DND-41 (cell line): Measurements from ENCODE around the gene STON1.

ENCODE experiments used
- ATAC-seq: fragments of 200-7000 bp; cut with Tn5 transposase; 3 replicates; pipeline ENCODE4 v1.9.1; 2021; ENCODE audit warnings: low read depth; ENCODE audit not compliant: insufficient read depth
- DNase-seq: peaks from one replicate; pipeline ENCODE4 v3.0.0-alpha.2; 2020
- H2AFZ ChIP-seq: 2 replicates; pipeline ENCODE4 v1.6.0; 2012; ENCODE audit warnings: low read depth, low read length
- H3K27ac ChIP-seq: 2 replicates; pipeline ENCODE4 v1.5.1; 2012; ENCODE audit warnings: low read length, inconsistent platforms
- H3K27me3 ChIP-seq: fragments of 200-600 bp; sonication (generic); 2 replicates; pipeline ENCODE4 v1.6.0; 2012; ENCODE audit warnings: low read length, mild to moderate bottlenecking, inconsistent platforms; ENCODE audit not compliant: insufficient read depth, poor library complexity
- H3K36me3 ChIP-seq: 2 replicates; pipeline ENCODE4 v1.5.1; 2012; ENCODE audit warnings: low read length, inconsistent platforms; ENCODE audit not compliant: insufficient read depth
- H3K4me1 ChIP-seq: 2 replicates; pipeline ENCODE4 v1.5.1; 2012; ENCODE audit warnings: mild to moderate bottlenecking, low read length; ENCODE audit not compliant: insufficient read depth
- H3K4me2 ChIP-seq: 2 replicates; pipeline ENCODE4 v1.6.0; 2012; ENCODE audit warnings: mild to moderate bottlenecking, moderate library complexity, low read length, inconsistent platforms; ENCODE audit not compliant: insufficient read depth
- H3K4me3 ChIP-seq, 2 experiments: fragments of 200-600 bp in 1 of 2; shearing (Covaris generic) in 1 of 2; 2 replicates each; pipeline ENCODE4 v1.5.1; 2012 to 2016; ENCODE audit warnings: inconsistent platforms in 2 of 2, low read length in 2 of 2, mild to moderate bottlenecking in 2 of 2, low read depth in 1 of 2, moderate library complexity in 1 of 2
- H3K79me2 ChIP-seq: 2 replicates; pipeline ENCODE4 v1.6.0; 2012; ENCODE audit warnings: low read length, inconsistent platforms; ENCODE audit not compliant: insufficient read depth
- H3K9ac ChIP-seq: 2 replicates; pipeline ENCODE4 v1.6.0; 2012; ENCODE audit warnings: low read depth, mild to moderate bottlenecking, inconsistent platforms, low read length, moderate library complexity
- H3K9me3 ChIP-seq: 2 replicates; pipeline ENCODE4 v1.5.1; 2012; ENCODE audit warnings: low read length, moderate library complexity, mild to moderate bottlenecking, inconsistent platforms; ENCODE audit not compliant: insufficient read depth, severe bottlenecking
- H4K20me1 ChIP-seq: 2 replicates; pipeline ENCODE4 v1.6.0; 2012; ENCODE audit warnings: low read length; ENCODE audit not compliant: insufficient read depth
- EZH2 ChIP-seq: IDR thresholded peaks from 3 replicates; pipeline ENCODE4 v1.6.1; 2012; ENCODE audit warnings: borderline replicate concordance, low read depth, mild to moderate bottlenecking, moderate library complexity, low read length, inconsistent platforms; ENCODE audit not compliant: severe bottlenecking
- TF ChIP-seq, protein P1 (sequence below): IDR thresholded peaks from 2 replicates; pipeline ENCODE4 v1.5.1; 2012; ENCODE audit warnings: borderline replicate concordance, low read length, moderate library complexity, mild to moderate bottlenecking; ENCODE audit not compliant: poor library complexity, severe bottlenecking; ENCODE audit errors: extremely low read depth

Gene STON1

DNA sequence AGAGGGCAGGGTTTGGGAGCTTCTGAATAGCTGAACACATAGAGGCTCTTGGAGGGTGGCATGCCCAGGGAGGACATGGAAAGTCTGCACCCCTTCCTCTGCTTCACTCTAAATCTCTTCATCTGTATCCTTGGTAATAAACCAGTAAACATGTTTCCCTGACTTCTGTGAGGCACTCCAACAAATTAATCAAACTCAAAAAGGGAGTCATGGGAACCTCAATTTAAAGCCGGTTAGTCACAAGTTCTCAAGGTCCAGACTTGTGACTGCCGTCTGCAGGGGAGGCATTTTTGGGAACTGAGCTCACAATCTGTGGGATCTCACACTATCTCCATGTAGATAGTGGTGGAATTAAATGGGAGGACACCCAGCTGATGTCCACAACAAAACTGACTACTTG is 33.1 kb upstream of the STON1 start:
- TF ChIP-seq, protein P1, sequence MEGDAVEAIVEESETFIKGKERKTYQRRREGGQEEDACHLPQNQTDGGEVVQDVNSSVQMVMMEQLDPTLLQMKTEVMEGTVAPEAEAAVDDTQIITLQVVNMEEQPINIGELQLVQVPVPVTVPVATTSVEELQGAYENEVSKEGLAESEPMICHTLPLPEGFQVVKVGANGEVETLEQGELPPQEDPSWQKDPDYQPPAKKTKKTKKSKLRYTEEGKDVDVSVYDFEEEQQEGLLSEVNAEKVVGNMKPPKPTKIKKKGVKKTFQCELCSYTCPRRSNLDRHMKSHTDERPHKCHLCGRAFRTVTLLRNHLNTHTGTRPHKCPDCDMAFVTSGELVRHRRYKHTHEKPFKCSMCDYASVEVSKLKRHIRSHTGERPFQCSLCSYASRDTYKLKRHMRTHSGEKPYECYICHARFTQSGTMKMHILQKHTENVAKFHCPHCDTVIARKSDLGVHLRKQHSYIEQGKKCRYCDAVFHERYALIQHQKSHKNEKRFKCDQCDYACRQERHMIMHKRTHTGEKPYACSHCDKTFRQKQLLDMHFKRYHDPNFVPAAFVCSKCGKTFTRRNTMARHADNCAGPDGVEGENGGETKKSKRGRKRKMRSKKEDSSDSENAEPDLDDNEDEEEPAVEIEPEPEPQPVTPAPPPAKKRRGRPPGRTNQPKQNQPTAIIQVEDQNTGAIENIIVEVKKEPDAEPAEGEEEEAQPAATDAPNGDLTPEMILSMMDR, result no peak
- no peak for TF ChIP-seq EZH2
- Histone ChIP-seq H3K27me3 (no peaks in the 10 kb centered on the region), H2AFZ (no peak overlapping the region), H3K79me2 (no peaks in the 10 kb centered on the region), H3K4me1 (no peaks in the 10 kb centered on the region), H3K9me3 (no peaks in the 10 kb centered on the region), H3K27ac (no peak overlapping the region), H3K4me3 (no peak overlapping the region), H4K20me1 (no peaks in the 10 kb centered on the region), H3K4me2 (no peak overlapping the region), H3K9ac (no peak overlapping the region), H3K36me3 (peaks cover 58% of the 10 kb centered on the region)
- ATAC-seq (no peak), DNase-seq (no peak)

DNA sequence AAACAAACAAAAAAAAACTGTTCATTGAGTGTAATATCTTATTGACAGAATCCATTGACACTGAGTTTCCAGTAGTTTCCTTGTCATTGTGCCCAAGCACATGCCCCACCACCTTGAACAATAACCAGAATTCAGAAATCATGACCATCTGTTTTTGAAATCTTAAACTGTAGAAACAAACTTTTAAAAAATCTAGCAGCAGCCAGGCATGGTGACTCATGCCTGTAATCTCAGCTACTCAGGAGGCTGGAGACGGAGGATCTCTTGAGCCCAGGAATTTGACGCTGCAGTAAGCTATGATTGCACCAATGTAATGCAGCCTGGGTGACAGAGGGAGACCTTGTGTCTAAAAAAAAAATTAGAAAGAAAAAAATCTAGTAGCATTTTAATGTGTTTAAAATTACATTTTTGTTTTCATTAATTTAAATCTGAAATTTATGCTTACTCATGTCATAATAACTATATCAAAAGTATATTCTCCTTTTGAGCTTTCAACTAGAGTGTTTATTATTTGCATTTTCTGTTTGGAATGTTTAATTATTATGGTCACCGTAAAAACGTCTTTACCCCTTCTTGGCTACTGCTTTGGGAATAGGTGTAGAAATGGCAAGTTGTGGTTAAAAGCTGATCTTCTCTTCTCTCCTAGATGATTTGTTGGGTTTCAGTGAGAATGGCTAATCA is 25.2 kb upstream of the STON1 start:
- Histone ChIP-seq H3K27ac (no peak overlapping the region), H3K4me3 (no peak overlapping the region), H3K9ac (no peak overlapping the region), H2AFZ (no peak overlapping the region), H3K79me2 (no peaks in the 10 kb centered on the region), H4K20me1 (no peaks in the 10 kb centered on the region), H3K9me3 (no peaks in the 10 kb centered on the region), H3K27me3 (no peaks in the 10 kb centered on the region), H3K4me1 (peaks cover 15% of the 10 kb centered on the region), H3K36me3 (peaks cover 36% of the 10 kb centered on the region; the same call in 1 of the 2 replicates), H3K4me2 (no peak overlapping the region)
- no peak for TF ChIP-seq EZH2
- TF ChIP-seq, protein P1, result no peak
- ATAC-seq, result no peak
- DNase-seq, result no peak

- Histone ChIP-seq H3K27me3 (no peaks in the 10 kb centered on the region), H3K4me3 (no peak overlapping the region), H3K9ac (no peak overlapping the region), H3K9me3 (no peaks in the 10 kb centered on the region), H2AFZ (no peak overlapping the region), H3K36me3 (peaks cover 42% of the 10 kb centered on the region; the same call in 1 of the 2 replicates), H3K4me2 (no peak overlapping the region), H3K79me2 (no peaks in the 10 kb centered on the region), H3K4me1 (peaks cover 15% of the 10 kb centered on the region), H3K27ac (no peak overlapping the region), H4K20me1 (no peaks in the 10 kb centered on the region)
- no peak for TF ChIP-seq EZH2
- TF ChIP-seq, protein P1, result no peak
- ATAC-seq (no peak), DNase-seq (no peak)
Observed at GRCh38 chr2:48507111-48507510, 22.8 kb upstream of the STON1 start.
